GM12801 (cell line): ENCODE data around the gene SETDB2.

Source experiments
- CTCF ChIP-seq: IDR thresholded peaks from one replicate; pipeline ENCODE4 v1.5.1; 2011; ENCODE audit warnings: control low read depth; ENCODE audit not compliant: insufficient read length; ENCODE audit errors: extremely low read depth

The SETDB2 gene

GRCh38 chr13:49435992-49436391 is 8.1 kb upstream of the SETDB2 start:
- no peak for TF ChIP-seq CTCF

GRCh38 chr13:49436890-49437289 is 7.2 kb upstream of the SETDB2 start:
- no peak for TF ChIP-seq CTCF

- no peak for TF ChIP-seq CTCF
Observed at GRCh38 chr13:49437705-49438104, 6.4 kb upstream of the SETDB2 start.

GRCh38 chr13:49439609-49440008 is 4.5 kb upstream of the SETDB2 start:
- TF ChIP-seq CTCF, result no peak

GRCh38 chr13:49441312-49441711 is 2.8 kb upstream of the SETDB2 start:
- no peak for TF ChIP-seq CTCF

- no peak for TF ChIP-seq CTCF
Observed at GRCh38 chr13:49441846-49442245, 2.2 kb upstream of the SETDB2 start.

GRCh38 chr13:49443357-49443703 is 744 bp upstream of the SETDB2 start:
- TF ChIP-seq CTCF, result no peak

- no peak for TF ChIP-seq CTCF
Observed at GRCh38 chr13:49444524-49445395, 686 bp downstream of the SETDB2 start.
